ENCODE data around the gene DAPK1. TPM values are rescaled to one million over a fixed set of nuclear protein-coding genes. Genes with fewer than 3 reads are reported as not detected.

Gene DAPK1
- total and polyA plus RNA-seq, 2 donors (not counting 3 experiments of a cell fraction or from before 2014, with no cell fraction given) = 58.9 to 119 TPM

DNA sequence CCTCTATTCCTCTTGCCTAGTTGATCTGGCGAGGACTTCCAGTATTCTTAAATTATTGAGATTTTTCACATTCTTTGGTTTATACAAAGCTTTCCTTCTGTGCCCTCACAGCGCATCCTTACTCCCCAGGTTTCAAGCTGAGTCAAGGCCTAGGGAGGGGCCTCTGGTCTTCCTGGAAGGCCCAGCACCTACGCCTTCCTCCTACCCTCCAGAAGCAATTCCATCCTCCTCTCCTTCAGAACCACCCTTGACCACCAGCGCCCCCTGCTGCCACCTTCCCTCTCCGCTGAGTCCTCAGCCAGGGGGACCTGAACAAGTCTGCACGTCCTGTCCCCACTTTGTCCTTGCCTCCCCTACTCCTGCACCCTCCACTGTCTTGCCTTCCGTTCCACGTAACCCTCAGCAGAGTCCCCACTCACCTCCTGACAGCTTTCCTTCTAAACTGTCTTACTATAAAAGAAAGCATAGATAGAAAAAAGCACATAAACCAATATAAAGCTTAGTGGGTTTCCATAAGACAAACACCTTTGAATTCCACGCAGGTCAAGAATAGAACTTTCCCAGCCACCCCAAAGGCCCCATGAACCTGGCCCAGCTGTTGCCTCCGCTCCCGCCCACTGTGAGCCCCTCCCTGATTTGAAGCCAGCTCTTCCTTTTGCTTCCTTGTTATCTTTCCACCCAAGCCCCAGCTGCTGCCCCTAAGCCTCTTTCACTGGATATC is 165.3 kb downstream of the DAPK1 start:
- dilution Hi-C loops (cut with MboI; ENCODE audit: extremely low pct_ligation_motif_present, low sequenced_read_pairs) (loop anchor here (10.0 kb wide), 1 partner anchor 328 kb away; no protein-coding TSS in a partner anchor), intact Hi-C loops (cut with micrococcal nuclease) (loop anchor here (1.0 to 10.0 kb wide), 3 partner anchors 166 to 1228 kb away; partner anchors contain the start of gene DAPK1)
- no TSS peak for BruUV-seq (replicated peaks)
- Histone ChIP-seq H3K4me3 (replicated peaks in 1 of 3; ENCODE audit: insufficient read depth in 1 of 3, low read depth in 1 of 3, low read length in 3 of 3) (no peak overlapping the region), H3K27ac (ENCODE audit: insufficient read depth, low read depth, low read length) (no peak overlapping the region), H3K9me1 (replicated peaks; ENCODE audit: control insufficient read depth, extremely low read depth, insufficient read depth, low read length) (no peaks in the 10 kb centered on the region), H3K9me3 (replicated peaks; ENCODE audit: control insufficient read depth, insufficient read depth, low read length) (no peaks in the 10 kb centered on the region), H3K79me2 (ENCODE audit: control insufficient read depth, insufficient read depth, low read length) (no peaks in the 10 kb centered on the region), H2AFZ (ENCODE audit: low read depth, low read length) (no peak overlapping the region), H3K36me3 (ENCODE audit: control insufficient read depth in 2 of 2, extremely low read depth in 1 of 2, insufficient read depth in 2 of 2, low read length in 2 of 2) (peaks cover 0 to 38% of the 10 kb centered on the region in 2 experiments), H3K27me3 (ENCODE audit: control insufficient read depth in 2 of 2, insufficient read depth in 2 of 2, low read length in 2 of 2) (no peaks in the 10 kb centered on the region), H4K20me1 (replicated peaks; ENCODE audit: control insufficient read depth, extremely low read depth, insufficient read depth, low read length) (no peaks in the 10 kb centered on the region), H3K4me2 (ENCODE audit: insufficient read depth, low read length) (no peak overlapping the region), H3K9ac (replicated peaks; ENCODE audit: extremely low read depth, insufficient read depth, low read length) (no peak overlapping the region), H3K4me1 (ENCODE audit: control insufficient read depth, extremely low read depth, insufficient read depth, low read length) (no peaks in the 10 kb centered on the region)
- ChIA-PET POLR2A (no interaction called here), CTCF (interaction anchor here (0.6 to 2.9 kb wide), 28 partner anchors 14 to 1229 kb away, joined by 3 to 101 read pairs (median 5); partner anchors contain the start of gene DAPK1)
- TF ChIP-seq EZH2 (IDR thresholded peaks at IDR 0.05; ENCODE audit: borderline replicate concordance, low read depth, low read length, severe bottlenecking) (no peak), GATA2 (IDR thresholded peaks at IDR 0.05; ENCODE audit: insufficient read depth, insufficient read length, low read depth, low read length) (no peak), JUN (IDR thresholded peaks at IDR 0.05; ENCODE audit: borderline replicate concordance, insufficient read depth, insufficient read length, low read depth) (no peak), CTCF (IDR thresholded peaks at IDR 0.05; ENCODE audit: extremely low read depth in 1 of 2, insufficient read depth in 1 of 2, low read depth in 1 of 2, low read length in 2 of 2) (peak; percentile 80 to 87), POLR2A (IDR thresholded peaks at IDR 0.05; ENCODE audit: low read depth, low read length) (no peak), MYC (IDR thresholded peaks at IDR 0.05; ENCODE audit: low read depth, low read length) (no peak), FOS (IDR thresholded peaks at IDR 0.05; ENCODE audit: borderline replicate concordance, insufficient read depth, low read length) (no peak)
- peak; percentile 89 for FAIRE-seq
- DNase-seq (ENCODE audit: low read depth, low spot score) = peak; percentile 74
